Neural cell (in vitro differentiated cells): ENCODE measurements around the gene GRN. TPM values are rescaled to one million over a fixed set of nuclear protein-coding genes. Genes with fewer than 3 reads are reported as not detected.
A peak's percentile ranks its signal among the peaks of the same experiment; 100 is the strongest.
"Not testable (repeated sequence)": the region's sequence is repeated elsewhere in the genome, so short reads cannot be mapped to it uniquely, and the experiment has no call there.

Experiments used
- H2AFZ ChIP-seq: fragments of 200-600, 300-800 bp; sonication (generic), shearing (Covaris generic); 2 replicates; pipeline ENCODE4 v1.6.0; 2014; ENCODE audit warnings: low read depth, mild to moderate bottlenecking, antibody characterized with exemption, low read length, moderate library complexity
- H3F3A ChIP-seq: fragments of 200-600 bp; shearing (Covaris generic); 2 replicates; pipeline ENCODE4 v1.6.1; 2016; ENCODE audit warnings: mild to moderate bottlenecking, moderate library complexity, mixed read lengths, antibody characterized with exemption, low read length; ENCODE audit not compliant: insufficient read depth, poor library complexity, severe bottlenecking
- H3K27ac ChIP-seq: fragments of 200-600, 300-800 bp; sonication (generic), shearing (Covaris generic); 2 replicates; pipeline ENCODE4 v1.5.1; 2014; ENCODE audit warnings: mild to moderate bottlenecking, low read length, moderate library complexity
- H3K27me3 ChIP-seq: fragments of 300-800, 200-600 bp; sonication (generic), shearing (Covaris generic); 2 replicates; pipeline ENCODE4 v1.6.0; 2014; ENCODE audit warnings: mild to moderate bottlenecking, low read depth, low read length, moderate library complexity; ENCODE audit not compliant: insufficient read depth
- H3K36me3 ChIP-seq: fragments of 300-800, 200-600 bp; sonication (generic), shearing (Covaris generic); 2 replicates; pipeline ENCODE4 v1.5.1; 2014; ENCODE audit warnings: mild to moderate bottlenecking, antibody characterized with exemption, low read length, moderate library complexity; ENCODE audit not compliant: insufficient read depth
- H3K4me2 ChIP-seq: fragments of 300-800, 200-600 bp; sonication (generic), shearing (Covaris generic); 2 replicates; pipeline ENCODE4 v1.6.0; 2014; ENCODE audit warnings: mild to moderate bottlenecking, low read length
- H3K4me3 ChIP-seq: fragments of 300-800, 200-600 bp; sonication (generic), shearing (Covaris generic); 2 replicates; pipeline ENCODE4 v1.5.1; 2014; ENCODE audit warnings: mild to moderate bottlenecking, low read length, moderate library complexity
- H3K79me2 ChIP-seq: fragments of 200-600 bp; shearing (Covaris generic); replicated peaks from 2 replicates; pipeline ENCODE4 v1.6.0; 2014; ENCODE audit warnings: mild to moderate bottlenecking, low read length, moderate library complexity; ENCODE audit not compliant: insufficient read depth
- H3K9ac ChIP-seq: fragments of 300-800, 200-600 bp; sonication (generic), shearing (Covaris generic); 2 replicates; pipeline ENCODE4 v1.6.1; 2016; ENCODE audit warnings: mild to moderate bottlenecking, low read length, mixed read lengths
- H3K9me2 ChIP-seq: fragments of 200-600 bp; shearing (Covaris generic); 2 replicates; pipeline ENCODE4 v1.6.1; 2016; ENCODE audit warnings: mild to moderate bottlenecking, low read length, mixed read lengths; ENCODE audit not compliant: insufficient read depth
- H3K9me3 ChIP-seq: fragments of 200-600, 300-800 bp; sonication (generic), shearing (Covaris generic); 2 replicates; pipeline ENCODE4 v1.6.1; 2016; ENCODE audit warnings: mild to moderate bottlenecking, mixed run types, low read length, moderate library complexity, mixed read lengths
- H4K20me1 ChIP-seq: fragments of 200-600 bp; shearing (Covaris generic); 2 replicates; pipeline ENCODE4 v1.6.1; 2016; ENCODE audit warnings: mild to moderate bottlenecking, mixed run types; ENCODE audit not compliant: insufficient read depth
- EP300 ChIP-seq: fragments of 450-650 bp; conservative IDR thresholded peaks from 2 replicates; pipeline ENCODE4 v1.6.1; 2014; ENCODE audit warnings: antibody characterized with exemption, mild to moderate bottlenecking, moderate library complexity; ENCODE audit not compliant: poor library complexity, severe bottlenecking
- EZH2 ChIP-seq: fragments of 200-600, 300-800 bp; shearing (Covaris generic), sonication (generic); IDR thresholded peaks from 2 replicates; pipeline ENCODE4 v1.6.1; 2014; ENCODE audit warnings: antibody characterized with exemption, low read length, borderline replicate concordance, mild to moderate bottlenecking; ENCODE audit not compliant: insufficient read depth, poor library complexity, severe bottlenecking
- MXI1 ChIP-seq: fragments of 450-650 bp; conservative IDR thresholded peaks from 2 replicates; pipeline ENCODE4 v1.6.1; 2014; ENCODE audit warnings: antibody characterized with exemption, mild to moderate bottlenecking; ENCODE audit not compliant: poor library complexity, severe bottlenecking
- POLR2AphosphoS5 ChIP-seq: IDR thresholded peaks from 2 replicates; pipeline ENCODE4 v1.6.1; 2012
- RAD21 ChIP-seq: fragments of 450-650 bp; conservative IDR thresholded peaks from 2 replicates; pipeline ENCODE4 v1.6.1; 2014; ENCODE audit warnings: antibody characterized with exemption, mild to moderate bottlenecking, moderate library complexity
- SMC3 ChIP-seq: fragments of 450-650 bp; conservative IDR thresholded peaks from 2 replicates; pipeline ENCODE4 v1.6.1; 2014; ENCODE audit warnings: antibody characterized with exemption, mild to moderate bottlenecking, moderate library complexity; ENCODE audit not compliant: poor library complexity
- TAF1 ChIP-seq: IDR thresholded peaks from 2 replicates; pipeline ENCODE4 v1.6.1; 2012; ENCODE audit warnings: low read depth
- polyA plus RNA-seq: library from polyadenylated mRNA; depleted of rRNA; stranded (reverse); fragments of >200 nt; gene quantifications from 2 replicates; pipeline ENCODE4 v1.2.3, GENCODE V29; 2014
- TF ChIP-seq, protein P1 (sequence below): IDR thresholded peaks from 2 replicates; pipeline ENCODE4 v1.6.1; 2012; ENCODE audit warnings: borderline replicate concordance
- TF ChIP-seq, protein P2 (sequence below): fragments of 450-650 bp; IDR thresholded peaks from 2 replicates; pipeline ENCODE4 v1.5.1; 2014; ENCODE audit warnings: antibody characterized with exemption, mild to moderate bottlenecking, moderate library complexity; ENCODE audit not compliant: poor library complexity, severe bottlenecking

The GRN gene
- polyA plus RNA-seq, 1 donor from 2014 or later: 21.8 TPM

DNA sequence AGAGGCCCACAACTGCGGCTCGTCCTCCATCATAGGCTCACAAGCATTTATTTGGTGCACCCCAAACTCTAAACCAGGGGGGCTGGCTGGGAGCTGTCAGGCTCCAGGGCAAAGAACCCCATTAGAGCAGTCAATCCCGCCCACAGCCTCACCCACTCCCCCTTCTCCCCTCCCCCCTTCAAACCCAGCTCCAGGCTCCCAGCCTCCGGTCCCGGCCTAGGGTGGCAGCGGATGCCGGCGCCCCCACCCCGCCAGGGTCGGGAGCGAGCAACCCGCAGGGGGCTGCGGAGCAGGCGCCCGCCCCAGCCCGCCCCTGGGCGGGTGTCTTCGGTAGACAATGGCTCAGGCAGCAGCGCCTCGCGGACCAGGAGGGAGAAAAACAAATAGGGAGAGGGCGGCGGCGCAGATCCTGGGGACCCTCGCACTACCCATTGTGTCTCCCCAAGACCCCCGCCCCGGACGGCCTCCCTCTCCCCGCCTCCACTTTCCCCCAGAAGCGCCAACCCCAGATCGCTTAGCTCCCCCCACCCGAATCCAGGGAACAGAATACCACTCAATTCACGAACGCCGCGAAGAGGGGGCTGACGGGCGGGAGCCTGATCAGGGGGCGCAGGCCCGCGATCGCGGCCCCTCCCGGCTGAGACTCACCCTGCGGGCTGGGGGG is 18.0 kb downstream of the GRN start:
- Histone ChIP-seq H3K4me2 (peak overlapping the region; percentile 78), H4K20me1 (peaks cover 39% of the 10 kb centered on the region), H3K9ac (peak overlapping the region; percentile 98), H3K27ac (peak overlapping the region; percentile 91), H3F3A (no peaks in the 10 kb centered on the region), H3K9me2 (no peaks in the 10 kb centered on the region), H3K36me3 (no peaks in the 10 kb centered on the region), H3K9me3 (no peaks in the 10 kb centered on the region), H3K79me2 (peaks cover 55% of the 10 kb centered on the region), H3K4me3 (peak overlapping the region; percentile 95), H2AFZ (peak overlapping the region; percentile 57), H3K27me3 (no peaks in the 10 kb centered on the region)
- TF ChIP-seq TAF1 (peak; percentile 36), RAD21 (no peak), SMC3 (no peak), POLR2AphosphoS5 (peak; percentile 58), MXI1 (no peak)
- TF ChIP-seq, protein P1, sequence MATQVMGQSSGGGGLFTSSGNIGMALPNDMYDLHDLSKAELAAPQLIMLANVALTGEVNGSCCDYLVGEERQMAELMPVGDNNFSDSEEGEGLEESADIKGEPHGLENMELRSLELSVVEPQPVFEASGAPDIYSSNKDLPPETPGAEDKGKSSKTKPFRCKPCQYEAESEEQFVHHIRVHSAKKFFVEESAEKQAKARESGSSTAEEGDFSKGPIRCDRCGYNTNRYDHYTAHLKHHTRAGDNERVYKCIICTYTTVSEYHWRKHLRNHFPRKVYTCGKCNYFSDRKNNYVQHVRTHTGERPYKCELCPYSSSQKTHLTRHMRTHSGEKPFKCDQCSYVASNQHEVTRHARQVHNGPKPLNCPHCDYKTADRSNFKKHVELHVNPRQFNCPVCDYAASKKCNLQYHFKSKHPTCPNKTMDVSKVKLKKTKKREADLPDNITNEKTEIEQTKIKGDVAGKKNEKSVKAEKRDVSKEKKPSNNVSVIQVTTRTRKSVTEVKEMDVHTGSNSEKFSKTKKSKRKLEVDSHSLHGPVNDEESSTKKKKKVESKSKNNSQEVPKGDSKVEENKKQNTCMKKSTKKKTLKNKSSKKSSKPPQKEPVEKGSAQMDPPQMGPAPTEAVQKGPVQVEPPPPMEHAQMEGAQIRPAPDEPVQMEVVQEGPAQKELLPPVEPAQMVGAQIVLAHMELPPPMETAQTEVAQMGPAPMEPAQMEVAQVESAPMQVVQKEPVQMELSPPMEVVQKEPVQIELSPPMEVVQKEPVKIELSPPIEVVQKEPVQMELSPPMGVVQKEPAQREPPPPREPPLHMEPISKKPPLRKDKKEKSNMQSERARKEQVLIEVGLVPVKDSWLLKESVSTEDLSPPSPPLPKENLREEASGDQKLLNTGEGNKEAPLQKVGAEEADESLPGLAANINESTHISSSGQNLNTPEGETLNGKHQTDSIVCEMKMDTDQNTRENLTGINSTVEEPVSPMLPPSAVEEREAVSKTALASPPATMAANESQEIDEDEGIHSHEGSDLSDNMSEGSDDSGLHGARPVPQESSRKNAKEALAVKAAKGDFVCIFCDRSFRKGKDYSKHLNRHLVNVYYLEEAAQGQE: peak; percentile 11

DNA sequence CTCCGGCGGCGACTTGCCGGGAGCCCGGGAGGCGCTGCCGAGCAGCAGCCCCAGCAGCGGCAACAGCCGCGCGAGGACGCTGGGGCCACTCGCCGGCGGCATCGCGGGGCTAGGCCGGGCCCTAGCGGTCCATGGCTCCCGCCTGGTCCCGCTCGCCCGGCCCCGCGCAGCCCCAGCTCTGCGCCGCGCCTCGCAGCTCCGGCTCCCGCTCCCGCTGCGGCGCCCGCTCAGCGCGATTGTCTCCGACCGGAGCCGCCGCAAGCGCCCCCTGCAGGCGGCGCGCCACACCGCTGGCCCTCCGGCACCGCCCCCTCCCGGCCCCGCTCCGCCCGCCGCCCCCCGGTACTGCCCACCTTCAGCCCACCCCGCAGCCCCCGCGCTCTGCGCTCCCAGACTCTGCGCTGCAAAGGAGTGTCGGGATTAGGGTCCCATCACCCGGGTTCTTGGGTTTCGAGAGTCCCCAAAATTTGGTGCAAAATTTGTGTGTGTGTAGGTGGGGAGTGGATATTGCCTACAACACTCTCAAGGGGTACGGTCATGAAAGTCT is 18.6 kb downstream of the GRN start, which contains the start of gene FAM171A2:
Gene FAM171A2 (minus strand): TSS at position 241 of the 547 bp plus-strand sequence. CDS start 139 bp downstream, at position 102.
- Histone ChIP-seq H3F3A (no peaks in the 10 kb centered on the region), H3K9me2 (no peaks in the 10 kb centered on the region), H3K4me3 (peak within 1 kb of the TSS; percentile 95), H3K79me2 (peaks cover 51% of the 10 kb centered on the region), H2AFZ (peak within 1 kb of the TSS; percentile 57), H3K27me3 (no peaks in the 10 kb centered on the region), H3K9me3 (no peaks in the 10 kb centered on the region), H3K36me3 (no peaks in the 10 kb centered on the region), H4K20me1 (peaks cover 36% of the 10 kb centered on the region), H3K4me2 (peak within 1 kb of the TSS; percentile 78), H3K27ac (peak within 1 kb of the TSS; percentile 91), H3K9ac (peak within 1 kb of the TSS; percentile 98)
- TF ChIP-seq MXI1 (peak; percentile 45), EZH2 (no peak), POLR2AphosphoS5 (peak; percentile 94), RAD21 (no peak), EP300 (peak; percentile 46), TAF1 (no peak), SMC3 (peak; percentile 43)
- TF ChIP-seq, protein P2, sequence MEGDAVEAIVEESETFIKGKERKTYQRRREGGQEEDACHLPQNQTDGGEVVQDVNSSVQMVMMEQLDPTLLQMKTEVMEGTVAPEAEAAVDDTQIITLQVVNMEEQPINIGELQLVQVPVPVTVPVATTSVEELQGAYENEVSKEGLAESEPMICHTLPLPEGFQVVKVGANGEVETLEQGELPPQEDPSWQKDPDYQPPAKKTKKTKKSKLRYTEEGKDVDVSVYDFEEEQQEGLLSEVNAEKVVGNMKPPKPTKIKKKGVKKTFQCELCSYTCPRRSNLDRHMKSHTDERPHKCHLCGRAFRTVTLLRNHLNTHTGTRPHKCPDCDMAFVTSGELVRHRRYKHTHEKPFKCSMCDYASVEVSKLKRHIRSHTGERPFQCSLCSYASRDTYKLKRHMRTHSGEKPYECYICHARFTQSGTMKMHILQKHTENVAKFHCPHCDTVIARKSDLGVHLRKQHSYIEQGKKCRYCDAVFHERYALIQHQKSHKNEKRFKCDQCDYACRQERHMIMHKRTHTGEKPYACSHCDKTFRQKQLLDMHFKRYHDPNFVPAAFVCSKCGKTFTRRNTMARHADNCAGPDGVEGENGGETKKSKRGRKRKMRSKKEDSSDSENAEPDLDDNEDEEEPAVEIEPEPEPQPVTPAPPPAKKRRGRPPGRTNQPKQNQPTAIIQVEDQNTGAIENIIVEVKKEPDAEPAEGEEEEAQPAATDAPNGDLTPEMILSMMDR: peak; percentile 73
- TF ChIP-seq, protein P1: no peak

DNA sequence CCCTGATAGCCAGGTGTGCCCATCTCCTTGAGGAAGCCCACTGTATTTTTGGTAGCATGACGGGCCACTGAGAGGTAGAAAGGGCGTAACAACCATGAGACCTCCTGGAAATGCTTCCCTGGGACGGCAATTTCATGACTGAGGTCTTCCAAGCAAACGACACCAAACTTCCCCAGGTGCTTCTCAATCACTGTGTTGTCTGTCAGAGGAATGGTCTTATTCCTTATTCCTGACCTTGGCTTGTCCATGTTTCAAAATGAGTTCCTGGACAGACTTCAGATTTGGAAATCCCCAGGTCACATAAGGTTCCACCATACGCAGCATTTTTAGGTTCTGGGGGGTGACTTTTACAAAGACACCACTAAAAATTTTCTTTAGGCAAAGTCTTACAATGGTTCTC is 19.9 kb downstream of the GRN start:
- H2AFZ ChIP-seq, H3K36me3 ChIP-seq, H3K9ac ChIP-seq, H3F3A ChIP-seq, H3K9me2 ChIP-seq, H3K27me3 ChIP-seq, H3K4me2 ChIP-seq, H3K4me3 ChIP-seq, H3K9me3 ChIP-seq, H3K27ac ChIP-seq: not testable (repeated sequence)
- peaks cover 40% of the 10 kb centered on the region for H3K79me2 ChIP-seq
- peaks cover 24% of the 10 kb centered on the region for H4K20me1 ChIP-seq
